Tibial nerve (tissue), 3 donors: ENCODE results near the gene FAS.

Experiments
- POLR2A ChIP-seq, 2 donors: fragments of 450-650 bp; IDR thresholded peaks; one replicate each; pipeline ENCODE4 v1.6.1; 2017; ENCODE audit warnings: antibody characterized with exemption in 2 of 2, mild to moderate bottlenecking in 2 of 2, moderate library complexity in 2 of 2
- TF ChIP-seq, protein P1 (sequence below), 5 experiments: fragments of 200-600 bp in 3 of 5; fragments of 450-650 bp in 2 of 5; sonication (generic) in 3 of 5; IDR thresholded peaks; one replicate each; pipeline ENCODE4 v1.5.1; 2016 to 2019; ENCODE audit warnings: antibody characterized with exemption in 5 of 5, mild to moderate bottlenecking in 3 of 5, moderate library complexity in 2 of 5

DNA sequence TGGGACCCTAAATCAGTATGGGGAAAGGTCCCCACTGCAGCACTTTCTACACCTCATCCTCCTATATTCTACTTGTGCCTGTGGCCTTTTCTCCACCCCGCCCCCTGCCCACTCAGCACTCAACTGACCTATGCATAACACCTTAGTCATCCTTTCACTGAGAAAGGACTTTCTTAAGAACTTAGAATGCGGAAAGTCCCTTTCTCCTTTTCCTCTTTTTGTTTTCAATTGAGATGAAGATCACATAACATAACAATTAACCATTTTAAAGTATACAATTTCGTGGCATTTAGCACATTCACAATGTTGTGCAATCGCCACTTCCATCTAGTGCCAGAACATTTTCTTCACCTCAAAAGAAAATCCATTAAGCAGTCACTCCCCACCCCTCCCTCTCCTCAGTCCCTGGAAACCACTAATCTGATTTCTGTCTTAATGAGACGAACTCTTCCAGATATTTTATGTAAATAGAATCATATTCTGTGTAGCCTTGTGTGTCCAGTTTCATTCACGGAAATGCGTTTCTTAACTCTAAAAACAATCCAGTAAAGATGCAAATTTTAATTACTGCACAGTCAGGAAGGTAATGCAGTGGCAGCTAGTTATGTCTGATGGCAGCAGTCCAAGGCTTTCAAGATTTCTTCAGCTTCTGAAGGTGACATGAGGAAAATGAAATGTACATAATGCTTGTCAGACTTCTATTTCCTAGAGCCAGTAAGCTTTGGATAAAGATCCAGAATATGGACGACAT lies 41.7 kb downstream of the FAS start:
- TF ChIP-seq, protein P1, sequence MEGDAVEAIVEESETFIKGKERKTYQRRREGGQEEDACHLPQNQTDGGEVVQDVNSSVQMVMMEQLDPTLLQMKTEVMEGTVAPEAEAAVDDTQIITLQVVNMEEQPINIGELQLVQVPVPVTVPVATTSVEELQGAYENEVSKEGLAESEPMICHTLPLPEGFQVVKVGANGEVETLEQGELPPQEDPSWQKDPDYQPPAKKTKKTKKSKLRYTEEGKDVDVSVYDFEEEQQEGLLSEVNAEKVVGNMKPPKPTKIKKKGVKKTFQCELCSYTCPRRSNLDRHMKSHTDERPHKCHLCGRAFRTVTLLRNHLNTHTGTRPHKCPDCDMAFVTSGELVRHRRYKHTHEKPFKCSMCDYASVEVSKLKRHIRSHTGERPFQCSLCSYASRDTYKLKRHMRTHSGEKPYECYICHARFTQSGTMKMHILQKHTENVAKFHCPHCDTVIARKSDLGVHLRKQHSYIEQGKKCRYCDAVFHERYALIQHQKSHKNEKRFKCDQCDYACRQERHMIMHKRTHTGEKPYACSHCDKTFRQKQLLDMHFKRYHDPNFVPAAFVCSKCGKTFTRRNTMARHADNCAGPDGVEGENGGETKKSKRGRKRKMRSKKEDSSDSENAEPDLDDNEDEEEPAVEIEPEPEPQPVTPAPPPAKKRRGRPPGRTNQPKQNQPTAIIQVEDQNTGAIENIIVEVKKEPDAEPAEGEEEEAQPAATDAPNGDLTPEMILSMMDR (IDR thresholded peaks at IDR 0.05), result no peak
- no peak for TF ChIP-seq POLR2A (IDR thresholded peaks at IDR 0.05)
